NCI-H2081 treated with DMSO at 0.1 percent for 48 hours (cell line): ENCODE results near the gene MAD1L1.

Experiments used
- DNase-seq: peaks from one replicate; lab custom pipeline; 2025; lab: John Stamatoyannopoulos, UW

The MAD1L1 gene

DNA sequence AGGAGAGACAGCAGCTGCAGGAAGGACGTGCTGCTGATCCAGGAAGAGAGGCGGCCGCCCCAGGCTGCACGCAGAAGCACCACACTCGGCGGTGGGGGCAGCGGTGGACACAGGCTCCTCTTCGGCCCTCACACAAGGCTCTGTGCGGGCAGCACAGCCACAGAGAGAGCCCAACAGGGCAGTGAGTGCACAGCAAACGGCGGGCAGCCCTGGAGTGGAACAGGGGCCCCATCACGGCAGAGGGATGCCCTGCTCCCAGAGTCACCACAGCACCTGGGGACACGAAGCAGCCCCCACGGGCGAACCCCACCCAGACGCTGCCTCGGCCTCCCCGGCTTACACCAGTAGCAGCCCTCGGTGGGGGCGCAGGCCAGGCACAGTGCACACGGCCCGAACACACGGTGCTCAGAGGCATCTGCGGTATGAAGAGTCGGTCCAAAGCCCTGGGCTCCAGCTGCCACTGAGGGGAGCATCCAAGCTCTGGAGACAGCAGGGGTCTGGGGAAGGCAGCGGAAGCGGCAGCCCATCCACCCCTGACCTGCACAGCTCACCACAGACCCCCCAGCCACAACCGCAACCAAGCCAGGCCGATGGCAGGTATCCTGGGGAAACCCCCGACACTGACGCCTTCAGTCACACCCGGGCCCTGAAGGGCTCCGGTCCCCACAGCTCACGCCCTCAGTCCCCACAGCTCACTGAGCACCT, 26.1 kb upstream of the MAD1L1 start:
- DNase-seq, result no peak

DNA sequence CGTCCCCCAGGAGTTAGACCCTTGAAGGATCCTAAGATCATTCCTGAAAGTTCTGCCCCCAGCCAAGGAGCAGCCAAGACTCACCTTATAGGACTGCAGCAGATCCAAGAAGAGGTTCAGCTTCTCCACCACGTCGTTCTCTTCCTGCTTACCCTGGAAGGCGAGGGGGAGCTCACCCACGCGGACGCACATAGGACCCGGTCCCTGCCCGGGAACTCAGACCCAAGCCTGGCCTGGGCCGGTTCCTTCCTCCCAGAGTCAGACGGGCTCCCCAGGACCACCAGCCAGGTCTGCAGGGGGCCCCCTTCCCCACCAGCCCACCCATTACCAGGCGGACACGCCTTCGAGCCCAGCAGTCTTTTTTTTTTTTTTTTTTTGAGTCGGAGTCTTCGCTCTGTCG, 24.9 kb upstream of the MAD1L1 start:
- DNase-seq, result no peak

DNA sequence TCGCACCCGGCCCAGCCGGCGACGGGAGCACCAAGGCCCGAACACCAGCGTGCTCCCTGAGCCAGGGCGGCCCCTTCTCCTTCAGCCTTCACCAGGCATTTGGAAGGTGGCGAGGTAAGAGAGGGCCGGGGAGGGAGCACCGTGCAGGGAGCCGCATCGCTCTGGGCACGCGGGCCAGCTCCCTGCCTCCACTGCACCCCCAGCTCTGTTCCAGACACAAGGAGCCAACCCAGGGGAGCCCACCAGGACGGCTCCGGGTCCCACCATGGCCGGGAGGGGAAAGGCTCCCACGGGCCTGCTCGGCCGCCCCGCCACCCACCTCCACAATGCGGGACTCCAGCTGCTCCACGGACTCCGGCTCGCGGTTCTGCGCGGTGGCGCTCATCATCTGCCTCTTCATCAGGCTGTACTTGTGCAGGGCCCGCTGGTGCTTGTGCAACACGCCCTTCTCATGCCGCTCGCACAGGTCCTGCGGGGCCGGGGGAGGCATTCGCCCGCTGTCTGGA, 24.4 kb upstream of the MAD1L1 start:
- no peak for DNase-seq

DNA sequence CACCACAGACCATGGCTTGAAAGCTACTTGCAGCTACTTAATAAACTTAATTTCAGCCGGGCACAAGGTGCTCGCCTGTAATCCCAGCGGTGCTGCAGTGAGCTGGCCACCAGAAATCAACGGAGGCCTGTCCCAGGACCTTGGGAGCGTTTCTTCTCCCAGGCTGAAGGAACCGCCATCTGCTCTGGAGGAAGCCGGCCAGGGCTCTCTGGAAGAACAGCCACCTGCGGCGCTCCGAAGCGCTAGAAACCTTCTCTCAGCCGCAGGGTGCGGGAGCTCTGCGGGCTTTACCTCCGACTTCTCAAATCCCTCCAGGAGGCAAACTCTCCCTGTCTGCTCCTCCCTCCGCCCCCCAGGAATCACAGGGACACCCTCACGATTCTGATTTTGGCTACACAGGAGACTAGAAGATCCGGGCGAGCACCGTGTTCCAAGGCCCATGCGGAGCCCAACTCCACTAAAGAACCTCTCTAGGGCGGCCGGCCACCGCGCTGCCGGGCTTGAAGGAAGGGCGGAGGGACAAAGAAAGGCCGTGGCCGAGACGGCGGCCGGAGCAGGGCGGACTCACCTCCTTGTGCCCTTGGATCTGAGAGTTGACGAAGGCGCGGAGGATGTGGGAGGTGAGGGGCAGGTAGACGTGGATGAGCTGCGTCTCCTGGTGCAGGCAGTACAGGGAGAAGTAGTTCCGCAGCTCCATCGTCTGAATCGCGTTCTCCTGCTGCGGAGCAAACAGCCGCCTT, 23.7 kb upstream of the MAD1L1 start:
- DNase-seq, result no peak

DNA sequence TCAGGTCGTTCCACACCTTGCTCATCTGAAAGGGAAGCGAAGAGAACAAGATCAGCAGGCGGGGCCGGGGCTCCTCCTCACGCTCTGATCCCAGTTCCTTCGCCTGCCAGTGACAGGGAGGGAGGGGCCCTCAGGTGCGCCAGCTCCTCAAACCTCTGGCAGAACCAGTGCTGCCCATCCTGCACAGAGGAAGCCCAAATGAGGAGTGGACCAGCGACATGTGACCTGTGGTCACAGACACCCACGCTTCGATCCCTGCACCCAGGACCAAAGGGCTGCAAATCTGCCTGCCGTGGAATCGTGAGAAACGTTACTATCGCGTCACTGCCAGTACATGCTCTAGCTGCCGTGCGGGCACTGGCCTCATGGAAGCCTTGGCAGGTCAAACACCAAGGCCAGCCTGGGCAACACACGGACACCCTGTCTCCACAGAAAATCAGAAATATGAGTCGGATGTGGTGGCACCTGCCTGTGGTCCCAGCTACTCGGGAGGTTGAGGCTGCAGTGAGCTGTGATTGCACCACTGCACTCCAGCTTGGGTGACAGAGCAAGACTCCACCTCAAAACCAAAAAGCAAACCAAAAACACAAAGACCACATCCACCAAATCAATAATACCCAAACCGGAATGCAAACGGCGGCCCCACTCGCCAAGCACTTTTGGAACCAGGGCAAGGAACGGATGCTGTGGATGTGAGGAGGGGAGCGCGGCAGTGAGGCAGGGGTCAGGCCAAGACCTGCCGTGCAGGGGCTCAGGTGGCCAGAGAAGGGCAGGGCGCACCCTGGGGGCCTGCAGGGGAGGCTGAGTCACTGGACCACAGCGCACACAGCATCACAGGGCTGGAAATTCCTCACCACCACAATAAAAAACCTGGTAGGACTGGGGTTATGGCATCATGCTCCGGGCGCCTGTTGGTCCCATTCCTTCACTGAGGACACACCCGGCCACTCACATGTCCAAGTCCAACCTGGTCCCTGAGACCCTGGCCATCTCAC, 22.7 kb upstream of the MAD1L1 start:
- DNase-seq, result no peak

DNA sequence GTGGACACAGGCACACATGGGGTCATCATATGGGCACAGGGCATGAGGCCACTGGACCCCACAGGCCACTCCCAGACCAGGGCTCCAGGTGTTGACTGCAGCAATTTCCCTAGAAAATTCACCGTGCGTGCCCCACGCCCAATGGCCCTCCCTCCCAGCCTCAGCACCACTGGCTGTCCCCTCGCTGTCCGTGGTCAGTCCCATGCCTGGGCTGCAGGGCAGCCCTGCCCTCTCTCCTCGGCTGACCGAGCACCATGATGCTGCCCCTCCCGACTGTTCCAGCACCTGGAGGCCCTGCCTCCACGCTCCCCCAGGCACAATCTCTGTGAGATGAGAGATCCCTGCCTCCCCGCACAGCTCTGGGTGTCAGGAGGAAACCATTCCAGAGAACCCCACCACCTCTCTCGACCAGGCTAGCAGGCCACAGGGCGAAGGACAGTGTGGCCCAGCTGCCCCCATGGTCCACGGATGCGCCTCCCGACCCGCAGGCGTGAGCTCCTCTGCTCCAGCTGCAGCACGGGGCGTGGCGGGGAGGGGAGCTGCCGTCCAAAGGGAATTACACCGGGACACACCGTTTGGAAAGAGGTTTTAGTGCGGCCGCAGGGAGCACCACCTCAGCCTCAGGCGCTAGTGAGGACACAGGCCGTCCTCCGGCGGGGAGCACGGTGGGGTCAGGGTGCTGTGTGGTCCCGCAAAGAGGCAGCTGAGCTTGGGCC, 21.8 kb upstream of the MAD1L1 start:
- no peak for DNase-seq

DNA sequence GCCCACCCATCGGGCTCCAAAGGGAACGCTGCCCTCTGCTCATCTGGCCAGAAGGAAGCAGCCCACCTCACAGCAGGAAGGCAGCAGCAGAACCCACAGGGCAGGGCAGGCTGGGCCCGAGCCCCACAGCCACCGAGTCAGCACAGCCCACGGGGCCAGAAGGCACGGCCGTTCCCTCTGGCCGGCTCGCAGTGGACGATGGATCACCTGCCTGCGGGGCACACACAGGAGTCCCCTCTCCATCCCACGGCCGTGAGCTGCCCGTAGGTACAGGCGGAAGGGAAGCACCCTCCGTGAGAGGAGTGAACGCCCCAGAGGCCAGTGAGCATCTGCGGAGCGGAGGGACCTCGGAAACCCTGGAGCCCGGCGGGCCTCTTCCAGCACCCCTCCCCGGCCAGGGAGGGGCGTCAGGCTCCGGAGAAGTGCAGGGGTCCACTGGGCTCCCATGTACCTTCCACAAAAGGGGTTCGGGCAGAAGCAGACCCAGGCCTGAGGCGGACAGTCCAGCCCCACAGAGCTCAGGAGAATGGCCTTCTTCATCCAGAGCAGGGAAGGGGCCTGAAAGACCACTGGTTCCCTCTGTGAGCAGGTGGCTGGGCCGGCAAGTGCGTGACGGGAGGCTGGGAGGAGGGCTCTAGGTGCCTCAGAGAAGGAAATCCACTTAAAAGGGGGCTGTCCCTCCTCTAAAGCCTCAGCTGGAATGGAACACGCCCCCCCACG, 20.9 kb upstream of the MAD1L1 start:
- DNase-seq, result no peak

DNA sequence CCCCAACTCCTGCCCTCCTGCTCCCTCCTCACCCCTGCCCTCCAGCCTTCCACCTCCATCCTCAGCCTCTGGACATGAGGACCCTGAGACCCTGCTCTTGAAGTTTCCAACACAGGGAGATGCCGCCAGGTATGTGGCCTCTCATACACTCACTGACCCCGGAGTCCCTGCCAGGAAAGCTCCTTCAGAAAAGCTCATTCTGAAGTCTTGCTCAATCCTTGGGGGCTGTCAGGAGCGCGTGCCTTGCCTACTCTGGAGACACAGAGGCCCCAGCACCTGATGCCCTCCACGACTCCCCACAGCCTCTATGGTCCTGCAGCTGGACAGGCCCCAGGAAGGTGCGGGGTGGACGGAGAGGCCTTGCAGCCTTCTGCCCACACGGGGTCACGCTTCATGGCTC, 20.3 kb upstream of the MAD1L1 start:
- DNase-seq, result no peak

DNA sequence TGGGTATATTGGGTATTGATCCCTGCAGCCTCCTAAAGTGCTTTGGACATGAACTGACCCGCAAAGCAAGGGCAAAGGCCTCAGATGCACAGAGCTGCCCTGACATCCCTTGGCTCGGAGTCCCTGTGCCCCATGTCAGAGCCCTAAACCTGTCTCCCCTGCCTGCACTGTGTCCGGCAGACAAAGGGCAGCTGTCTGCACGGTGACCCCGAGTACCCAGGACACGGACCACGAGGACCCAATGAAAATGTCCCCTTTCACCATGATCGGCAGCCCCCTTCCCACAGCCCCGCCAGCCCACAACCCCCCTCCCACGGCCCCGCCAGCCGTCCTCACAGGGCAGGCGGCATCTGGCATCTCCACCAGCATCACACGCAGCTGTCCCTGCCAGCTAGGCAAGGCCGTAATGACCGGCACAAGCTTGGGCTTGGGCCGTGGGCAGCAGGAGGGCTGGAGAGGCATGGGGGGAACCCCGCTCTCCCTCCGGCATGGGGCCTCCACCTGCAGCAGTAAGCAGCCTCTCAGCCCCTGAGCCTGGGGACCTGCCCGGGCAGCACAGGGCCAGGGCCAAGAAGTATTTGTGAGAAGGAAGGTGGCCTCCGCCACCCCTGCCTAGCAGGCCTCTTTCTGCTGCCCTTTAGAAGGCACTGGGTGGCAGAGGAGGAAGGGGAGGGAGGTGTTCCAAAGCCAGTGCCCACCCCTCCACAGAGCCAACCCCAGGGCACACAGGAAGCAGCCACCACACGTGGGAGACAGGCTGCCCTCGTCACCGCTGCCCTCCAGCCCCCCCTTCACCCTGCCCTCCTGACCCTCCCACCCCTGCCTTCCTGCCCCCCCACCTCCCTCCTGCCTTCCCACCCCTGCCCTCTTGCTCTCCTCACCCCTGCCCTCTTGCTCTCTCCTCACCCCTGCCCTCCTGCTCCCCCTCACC, 19.4 kb upstream of the MAD1L1 start:
- no peak for DNase-seq

DNA sequence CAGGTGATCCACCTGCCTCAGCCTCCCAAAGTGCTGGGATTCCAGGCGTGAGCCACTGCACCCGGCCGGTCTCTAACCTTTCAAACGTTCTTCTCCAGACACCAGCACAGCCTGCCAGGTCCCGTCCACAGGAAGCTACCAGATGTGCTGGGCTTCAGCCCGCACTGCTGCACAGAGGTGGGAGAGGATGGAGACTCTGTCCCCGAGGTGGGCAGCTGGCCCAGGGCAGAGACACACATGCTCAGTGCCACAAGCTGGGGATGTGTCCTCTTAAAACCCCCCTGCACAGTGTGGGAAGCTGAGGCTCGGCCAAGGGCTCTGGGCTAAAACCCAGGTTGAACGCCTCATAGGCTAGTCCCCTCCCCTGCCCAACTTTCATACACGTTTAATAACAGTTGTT, 18.6 kb upstream of the MAD1L1 start:
- DNase-seq, result no peak

DNA sequence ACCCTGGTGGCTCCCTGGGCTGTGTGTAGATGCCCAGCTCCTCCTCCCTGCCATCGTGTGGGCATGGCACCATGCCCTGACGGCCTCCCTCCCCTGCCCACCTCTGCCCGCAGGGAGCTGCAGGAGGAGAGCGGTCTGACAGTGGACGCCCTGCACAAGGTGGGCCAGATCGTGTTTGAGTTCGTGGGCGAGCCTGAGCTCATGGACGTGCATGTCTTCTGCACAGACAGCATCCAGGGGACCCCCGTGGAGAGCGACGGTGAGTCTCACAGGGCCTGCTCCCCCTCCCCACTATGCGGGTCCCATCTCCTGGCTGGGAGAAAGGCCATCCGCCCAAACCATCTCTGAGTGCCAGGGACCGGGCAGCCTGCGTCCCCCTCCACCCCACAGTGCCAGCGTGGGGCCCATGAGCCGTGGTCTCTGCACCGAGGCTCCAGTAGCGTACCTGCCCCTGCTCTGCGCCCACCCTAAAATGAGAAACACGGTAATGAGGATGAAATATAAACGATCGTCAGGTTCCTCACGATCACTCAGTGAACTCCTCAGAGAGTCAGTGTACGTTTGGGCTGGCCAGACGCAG, 17.1 kb upstream of the MAD1L1 start:
- no peak for DNase-seq

DNA sequence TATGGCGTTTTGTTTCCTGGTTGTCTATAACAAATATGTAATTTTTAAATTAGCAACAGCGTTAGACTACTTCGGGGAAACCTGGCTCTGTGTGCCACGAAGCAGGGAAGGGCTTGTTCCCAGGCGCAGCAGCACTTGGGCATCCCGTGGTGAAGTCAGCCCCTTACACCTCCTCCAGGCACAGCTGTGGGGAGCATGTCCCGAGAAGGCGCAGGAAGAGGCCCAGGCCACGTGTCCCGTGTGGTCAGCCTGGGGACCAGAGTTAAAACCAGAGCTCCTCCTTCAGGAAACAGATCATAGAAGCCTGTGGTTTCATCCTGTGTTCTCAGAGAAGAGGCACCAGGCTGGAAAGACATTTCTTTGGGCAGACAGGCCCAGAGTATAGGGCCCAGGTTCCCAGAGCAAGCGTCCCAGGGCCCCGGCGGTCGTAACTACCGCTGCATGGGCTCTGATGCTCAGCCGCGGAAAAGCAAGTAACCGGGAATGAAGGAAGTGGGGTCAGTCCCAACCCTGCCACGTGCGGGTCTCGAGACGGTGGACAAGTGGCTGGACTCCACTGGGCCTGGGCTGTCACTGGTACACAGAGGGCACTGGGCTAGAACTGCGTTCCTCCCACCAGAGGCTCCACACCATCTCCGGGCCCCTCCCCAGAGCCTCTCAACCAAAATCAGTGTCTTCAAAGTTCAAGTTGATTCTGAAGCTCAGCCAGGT, 16.4 kb upstream of the MAD1L1 start:
- DNase-seq, result no peak

DNA sequence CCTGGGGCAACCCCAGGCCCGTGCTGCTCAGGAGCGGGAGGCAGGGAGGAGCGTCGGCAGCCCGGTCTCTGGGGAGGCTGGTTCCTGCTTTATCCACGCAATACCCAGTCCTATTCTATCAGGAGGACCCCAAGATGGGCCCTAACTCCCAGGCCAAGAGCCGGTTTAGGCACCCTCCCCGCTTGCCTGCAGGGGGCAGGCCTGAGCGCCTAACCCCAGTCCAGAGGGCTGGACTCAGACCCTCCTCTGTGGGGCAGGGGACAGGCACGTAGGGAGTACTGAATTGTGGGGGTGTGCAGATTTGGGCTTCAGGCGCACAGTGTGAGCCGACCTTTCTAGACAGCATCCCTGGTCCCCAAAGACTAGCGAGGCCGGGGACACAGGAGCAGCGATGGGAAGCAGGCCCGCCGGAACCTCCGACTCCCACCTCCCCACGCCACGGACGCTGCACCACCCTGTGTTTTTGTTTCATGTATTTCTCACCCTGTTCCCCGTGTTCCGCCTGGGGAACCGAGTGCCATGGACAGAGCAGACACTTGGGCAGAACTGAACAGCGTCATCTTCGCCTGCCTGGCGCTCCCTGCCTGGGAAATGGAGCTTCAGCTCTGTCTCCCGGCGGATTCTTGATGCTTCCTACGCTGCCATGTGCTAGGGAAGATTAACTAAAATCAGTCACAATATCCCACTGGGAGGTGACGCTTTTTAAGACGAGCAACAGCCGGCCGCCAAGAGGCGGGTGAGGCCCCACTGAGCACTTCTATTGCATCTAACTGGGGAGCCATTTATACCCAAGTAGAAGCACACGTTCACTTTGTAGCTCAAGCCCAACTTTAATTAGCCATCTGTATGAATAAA, 14.6 kb upstream of the MAD1L1 start:
- no peak for DNase-seq

DNA sequence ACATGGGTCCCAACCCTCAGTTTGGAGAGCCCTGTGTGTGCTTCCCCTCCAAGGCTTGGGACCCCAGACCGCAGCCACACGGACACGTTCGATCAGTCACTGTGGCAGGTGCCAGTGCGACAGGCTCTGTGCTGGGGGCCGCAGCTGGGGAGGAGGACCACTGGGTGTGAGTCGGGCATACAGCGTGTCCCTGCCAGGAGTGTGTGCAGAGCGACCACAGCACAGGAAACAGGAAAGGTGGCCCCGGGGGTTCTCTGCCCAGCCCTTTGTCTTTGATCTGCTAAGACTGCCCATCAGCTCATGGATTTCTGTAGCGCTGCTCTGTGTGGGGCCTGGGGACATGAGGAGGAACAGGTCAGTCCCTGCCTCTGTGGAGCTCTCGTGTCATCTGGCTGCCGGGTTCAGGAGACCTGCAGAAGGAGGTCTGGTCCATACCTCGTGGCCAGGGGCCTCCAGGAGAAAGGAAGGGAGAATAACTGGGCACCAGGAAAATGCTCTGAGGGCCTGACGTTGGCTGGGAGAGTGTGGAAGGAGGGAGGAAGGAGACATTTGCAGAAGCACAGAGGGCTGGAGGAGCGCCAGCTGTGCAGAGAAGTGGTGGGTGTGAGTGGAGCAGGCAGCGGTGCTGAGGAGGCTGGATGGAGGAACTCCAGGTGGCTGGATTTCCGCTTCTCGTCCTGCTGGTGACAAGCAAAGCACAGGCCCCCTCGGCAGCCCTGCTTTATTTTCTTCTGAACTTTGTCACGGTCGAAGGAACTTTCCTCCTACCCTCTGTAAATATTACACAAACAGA, 13.3 kb upstream of the MAD1L1 start:
- DNase-seq, result no peak

DNA sequence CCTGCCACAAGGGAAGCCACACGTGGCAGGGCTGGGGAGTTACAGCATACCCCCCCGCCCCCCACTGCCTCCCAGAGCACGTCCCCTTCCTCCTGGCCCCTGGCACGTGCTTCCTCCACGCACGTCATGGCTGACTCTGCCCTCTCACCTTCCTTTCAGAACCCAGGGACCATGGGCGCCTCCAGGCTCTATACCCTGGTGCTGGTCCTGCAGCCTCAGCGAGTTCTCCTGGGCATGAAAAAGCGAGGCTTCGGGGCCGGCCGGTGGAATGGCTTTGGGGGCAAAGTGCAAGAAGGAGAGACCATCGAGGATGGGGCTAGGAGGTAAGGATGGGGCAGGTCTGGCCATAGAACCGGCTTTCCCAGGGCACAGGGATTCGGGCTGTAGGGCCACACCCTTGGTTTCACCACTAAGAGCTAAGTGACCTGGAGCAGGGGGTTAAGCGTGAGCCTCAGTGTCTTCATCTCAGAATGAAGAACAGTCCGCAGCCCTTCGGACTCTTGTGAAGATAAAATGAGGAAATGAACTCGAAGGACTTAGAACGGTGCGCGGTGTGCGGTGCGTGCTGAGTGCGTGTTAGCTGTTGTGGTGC, 11.8 kb upstream of the MAD1L1 start:
- no peak for DNase-seq

DNA sequence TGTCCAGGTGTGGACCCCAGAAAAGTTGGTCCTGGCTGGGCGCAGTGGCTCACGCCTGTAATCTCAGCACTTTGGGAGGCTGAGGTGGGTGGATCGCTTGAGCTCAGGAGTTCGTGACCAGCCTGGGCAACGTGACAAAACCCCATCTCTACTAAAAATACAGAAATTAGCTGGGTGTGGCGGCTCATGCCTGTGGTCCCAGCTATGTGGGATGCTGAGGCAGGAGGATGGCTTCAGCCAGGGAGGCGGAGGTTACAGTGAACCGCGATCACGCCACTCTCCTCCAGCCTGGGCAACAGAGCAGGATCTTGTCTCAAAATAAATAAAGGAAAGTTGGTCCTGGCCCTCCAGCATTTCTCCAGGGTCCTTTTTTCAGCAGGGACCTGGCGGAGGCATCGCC, 10.7 kb upstream of the MAD1L1 start:
- no peak for DNase-seq
